ENCODE results near the gene B3GALT4.
"Not testable (repeated sequence)": the region's sequence is repeated elsewhere in the genome, so short reads cannot be mapped to it uniquely, and the experiment has no call there.

B3GALT4 gene

GRCh38 chr6:33273924-33274902 lies 2.7 kb upstream of the B3GALT4 start:
- H3K36me3 ChIP-seq (replicated peaks; ENCODE audit: insufficient read depth, low read length) = peaks cover 7% of the 10 kb centered on the region; the same call in 1 of the 2 replicates
- peak overlapping the region; percentile 71; the same call in 1 of the 2 replicates for H3K4me2 ChIP-seq (ENCODE audit: low read depth, low read length)
- no peak for DNase-seq
- H3K9ac ChIP-seq (ENCODE audit: low read length) = no peak overlapping the region
- no peak overlapping the region for H3K27ac ChIP-seq (ENCODE audit: low read length)
- H3K9me2 ChIP-seq (replicated peaks; ENCODE audit: insufficient read depth, low read length) = no peaks in the 10 kb centered on the region
- no peak overlapping the region for H3K4me3 ChIP-seq (ENCODE audit: low read length)
- no peaks in the 10 kb centered on the region for H3K27me3 ChIP-seq (replicated peaks; ENCODE audit: insufficient read depth, low read length)
- TF ChIP-seq EZH2phosphoT487 (IDR thresholded peaks at IDR 0.05; ENCODE audit: low read length) = no peak
- no peak for TF ChIP-seq EZH2 (optimal IDR thresholded peaks at IDR 0.05; ENCODE audit: low read depth, low read length)
- TF ChIP-seq CTCF (IDR thresholded peaks at IDR 0.05; ENCODE audit: low read length) = no peak
- peaks cover 60% of the 10 kb centered on the region for H3K79me2 ChIP-seq (ENCODE audit: low read length)
- no peak overlapping the region for H2AFZ ChIP-seq (ENCODE audit: low read length)
- peaks cover 25% of the 10 kb centered on the region for H4K20me1 ChIP-seq (ENCODE audit: insufficient read depth, low read length)
- H3K9me3 ChIP-seq (replicated peaks; ENCODE audit: insufficient read depth, low read length) = no peaks in the 10 kb centered on the region
- peaks cover 64% of the 10 kb centered on the region for H3F3A ChIP-seq (ENCODE audit: insufficient read depth, low read length)
- peaks cover 9% of the 10 kb centered on the region for H3K4me1 ChIP-seq (ENCODE audit: low read length)

GRCh38 chr6:33275795-33276580 lies 935 bp upstream of the B3GALT4 start:
- peaks cover 64% of the 10 kb centered on the region for H3F3A ChIP-seq (ENCODE audit: insufficient read depth, low read length)
- DNase-seq; H3K9ac ChIP-seq (ENCODE audit: low read length); H3K9me2 ChIP-seq (replicated peaks; ENCODE audit: insufficient read depth, low read length); H3K4me2 ChIP-seq (ENCODE audit: low read depth, low read length); H3K36me3 ChIP-seq (replicated peaks; ENCODE audit: insufficient read depth, low read length); H3K27ac ChIP-seq (ENCODE audit: low read length); H3K4me1 ChIP-seq (ENCODE audit: low read length); H2AFZ ChIP-seq (ENCODE audit: low read length); H3K27me3 ChIP-seq (replicated peaks; ENCODE audit: insufficient read depth, low read length); H3K4me3 ChIP-seq (ENCODE audit: low read length); H3K9me3 ChIP-seq (replicated peaks; ENCODE audit: insufficient read depth, low read length): not testable (repeated sequence)
- H4K20me1 ChIP-seq (ENCODE audit: insufficient read depth, low read length) = peaks cover 25% of the 10 kb centered on the region
- peaks cover 46% of the 10 kb centered on the region for H3K79me2 ChIP-seq (ENCODE audit: low read length)

GRCh38 chr6:33276581-33276863 lies 401 bp upstream of the B3GALT4 start:
- Histone ChIP-seq H2AFZ (ENCODE audit: low read length) (no peak overlapping the region), H3K9me3 (replicated peaks; ENCODE audit: insufficient read depth, low read length) (no peaks in the 10 kb centered on the region), H3F3A (ENCODE audit: insufficient read depth, low read length) (peaks cover 64% of the 10 kb centered on the region), H3K9ac (ENCODE audit: low read length) (no peak overlapping the region), H3K4me3 (ENCODE audit: low read length) (no peak overlapping the region), H4K20me1 (ENCODE audit: insufficient read depth, low read length) (peaks cover 25% of the 10 kb centered on the region), H3K27ac (ENCODE audit: low read length) (no peak overlapping the region), H3K79me2 (ENCODE audit: low read length) (peaks cover 41% of the 10 kb centered on the region), H3K4me1 (ENCODE audit: low read length) (peaks cover 9% of the 10 kb centered on the region), H3K9me2 (replicated peaks; ENCODE audit: insufficient read depth, low read length) (no peaks in the 10 kb centered on the region), H3K4me2 (ENCODE audit: low read depth, low read length) (no peak overlapping the region), H3K27me3 (replicated peaks; ENCODE audit: insufficient read depth, low read length) (no peaks in the 10 kb centered on the region), H3K36me3 (replicated peaks; ENCODE audit: insufficient read depth, low read length) (peaks cover 7% of the 10 kb centered on the region; the same call in 1 of the 2 replicates)
- no peak for DNase-seq
- TF ChIP-seq CTCF (IDR thresholded peaks at IDR 0.05; ENCODE audit: low read length) = no peak
- no peak for TF ChIP-seq EZH2 (optimal IDR thresholded peaks at IDR 0.05; ENCODE audit: low read depth, low read length)
- TF ChIP-seq EZH2phosphoT487 (IDR thresholded peaks at IDR 0.05; ENCODE audit: low read length) = no peak
